ENCODE results near the gene SYNE1. TPM values are rescaled to one million over a fixed set of nuclear protein-coding genes. Genes with fewer than 3 reads are reported as not detected.
"Not testable (repeated sequence)": the region's sequence is repeated elsewhere in the genome, so short reads cannot be mapped to it uniquely, and the experiment has no call there.

The SYNE1 gene
- total RNA-seq, 1 donor from 2014 or later: 17.4 TPM

GRCh38 chr6:152630832-152631231, 6.3 kb downstream of the SYNE1 start:
- H3K4me3 ChIP-seq (ENCODE audit: low read depth, low read length): no peak overlapping the region
- TF ChIP-seq, protein P1, sequence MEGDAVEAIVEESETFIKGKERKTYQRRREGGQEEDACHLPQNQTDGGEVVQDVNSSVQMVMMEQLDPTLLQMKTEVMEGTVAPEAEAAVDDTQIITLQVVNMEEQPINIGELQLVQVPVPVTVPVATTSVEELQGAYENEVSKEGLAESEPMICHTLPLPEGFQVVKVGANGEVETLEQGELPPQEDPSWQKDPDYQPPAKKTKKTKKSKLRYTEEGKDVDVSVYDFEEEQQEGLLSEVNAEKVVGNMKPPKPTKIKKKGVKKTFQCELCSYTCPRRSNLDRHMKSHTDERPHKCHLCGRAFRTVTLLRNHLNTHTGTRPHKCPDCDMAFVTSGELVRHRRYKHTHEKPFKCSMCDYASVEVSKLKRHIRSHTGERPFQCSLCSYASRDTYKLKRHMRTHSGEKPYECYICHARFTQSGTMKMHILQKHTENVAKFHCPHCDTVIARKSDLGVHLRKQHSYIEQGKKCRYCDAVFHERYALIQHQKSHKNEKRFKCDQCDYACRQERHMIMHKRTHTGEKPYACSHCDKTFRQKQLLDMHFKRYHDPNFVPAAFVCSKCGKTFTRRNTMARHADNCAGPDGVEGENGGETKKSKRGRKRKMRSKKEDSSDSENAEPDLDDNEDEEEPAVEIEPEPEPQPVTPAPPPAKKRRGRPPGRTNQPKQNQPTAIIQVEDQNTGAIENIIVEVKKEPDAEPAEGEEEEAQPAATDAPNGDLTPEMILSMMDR (conservative IDR thresholded peaks at IDR 0.05; ENCODE audit: low read depth, low read length): no peak

DNA sequence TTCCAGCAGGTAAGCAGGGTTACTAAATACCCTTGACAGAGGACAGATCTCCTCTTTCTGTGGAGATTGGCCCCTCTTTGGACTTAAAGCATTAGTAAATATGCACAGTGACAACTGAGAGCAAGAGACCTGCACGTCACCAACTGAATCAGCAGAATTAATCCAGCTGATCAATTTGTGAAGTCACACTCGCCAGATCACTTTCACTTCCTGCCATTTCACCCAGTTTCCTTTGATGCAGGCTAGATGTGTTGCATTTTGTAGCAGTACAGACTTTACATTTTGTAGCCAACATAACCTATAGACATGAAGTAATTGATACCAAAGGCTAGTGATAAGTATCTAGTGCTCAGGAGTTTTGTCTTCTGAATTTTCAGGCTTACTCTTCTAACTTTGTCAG, 11.9 kb downstream of the SYNE1 start:
- H3K4me3 ChIP-seq (ENCODE audit: low read depth, low read length): no peak overlapping the region
- no peak for DNase-seq (ENCODE audit: low read depth)
- TF ChIP-seq, protein P1 (conservative IDR thresholded peaks at IDR 0.05; ENCODE audit: low read depth, low read length): no peak

More at GRCh38 chr6:152630832-152631231, 6.3 kb downstream of the SYNE1 start:
- DNase-seq (ENCODE audit: low read depth): no peak

DNA sequence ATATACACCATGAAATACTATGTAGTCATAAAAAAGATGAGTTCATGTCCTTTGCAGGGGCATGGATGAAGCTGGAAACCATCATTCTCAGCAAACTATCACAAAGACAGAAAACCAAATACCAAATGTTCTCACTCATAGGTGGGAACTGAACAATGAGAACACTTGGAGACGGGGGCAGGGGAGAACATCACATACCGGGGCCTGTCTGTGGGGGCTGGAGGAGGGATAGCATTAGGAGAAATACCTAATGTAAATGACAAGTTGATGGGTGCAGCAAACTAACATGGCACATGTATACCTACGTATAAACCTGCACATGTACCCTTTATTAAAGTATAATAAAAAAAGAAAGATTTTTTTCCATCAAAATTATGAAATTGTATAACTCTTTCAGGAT, 22.4 kb downstream of the SYNE1 start:
- H3K4me3 ChIP-seq (ENCODE audit: low read depth, low read length); DNase-seq (ENCODE audit: low read depth): not testable (repeated sequence)

- DNase-seq (ENCODE audit: low read depth): no peak
- H3K4me3 ChIP-seq (ENCODE audit: low read depth, low read length): no peak overlapping the region
- TF ChIP-seq, protein P1 (conservative IDR thresholded peaks at IDR 0.05; ENCODE audit: low read depth, low read length): no peak
Observed at GRCh38 chr6:152609125-152609670, 28.0 kb downstream of the SYNE1 start.

DNA sequence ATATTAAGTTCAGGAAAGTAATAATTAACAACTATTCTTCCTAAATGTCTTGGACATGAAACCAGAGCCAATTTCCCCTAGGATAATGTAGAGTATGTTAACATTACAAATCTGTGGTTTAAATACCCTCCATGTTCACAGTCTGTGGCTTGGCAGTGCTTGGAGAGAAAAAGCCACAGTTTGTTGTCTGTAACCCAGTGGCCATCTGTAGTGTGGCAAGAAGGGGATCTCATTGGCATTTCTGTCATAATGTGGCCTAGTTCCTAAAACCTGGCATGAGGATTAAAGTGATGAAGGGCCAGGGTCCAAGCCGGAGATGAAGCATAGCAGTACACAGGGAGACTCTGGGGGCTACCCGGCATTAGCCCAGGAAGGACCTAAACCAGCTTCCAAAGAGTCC, 31.2 kb downstream of the SYNE1 start:
- DNase-seq (ENCODE audit: low read depth): no peak
- TF ChIP-seq, protein P1 (conservative IDR thresholded peaks at IDR 0.05; ENCODE audit: low read depth, low read length): no peak
- no peak overlapping the region for H3K4me3 ChIP-seq (ENCODE audit: low read depth, low read length)

- TF ChIP-seq, protein P1 (conservative IDR thresholded peaks at IDR 0.05; ENCODE audit: low read depth, low read length): no peak
- DNase-seq (ENCODE audit: low read depth): no peak
- H3K4me3 ChIP-seq (ENCODE audit: low read depth, low read length): no peak overlapping the region
Observed at GRCh38 chr6:152605342-152605741, 31.8 kb downstream of the SYNE1 start.

DNA sequence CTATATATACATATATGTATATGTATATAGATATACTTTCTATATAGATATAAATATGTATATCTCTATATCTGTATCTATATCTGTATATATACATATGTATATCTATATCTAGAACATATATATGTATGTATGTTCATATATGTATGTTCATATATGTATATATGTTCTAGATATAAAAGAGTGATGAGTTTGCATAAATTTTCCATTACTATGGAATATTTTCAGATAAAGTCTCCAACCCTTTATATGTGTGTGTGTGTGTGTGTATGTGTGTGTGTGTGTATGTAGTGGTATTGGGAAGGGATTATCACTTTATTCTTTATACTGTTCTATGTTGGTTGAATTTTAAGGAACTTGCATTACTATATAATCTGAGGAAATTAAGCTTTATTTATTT, 33.3 kb downstream of the SYNE1 start:
- TF ChIP-seq, protein P1 (conservative IDR thresholded peaks at IDR 0.05; ENCODE audit: low read depth, low read length): no peak
- DNase-seq (ENCODE audit: low read depth): no peak
- H3K4me3 ChIP-seq (ENCODE audit: low read depth, low read length): no peak overlapping the region

Data from epithelial cell of proximal tubule (primary cell).